HT-29 (cell line): Measurements from ENCODE around the gene ATXN2L. TPM values are rescaled to one million over a fixed set of nuclear protein-coding genes. Genes with fewer than 3 reads are reported as not detected.
"Not testable (repeated sequence)": the region's sequence is repeated elsewhere in the genome, so short reads cannot be mapped to it uniquely, and the experiment has no call there.

Experiments used
- DNase-seq: peaks from one replicate; pipeline ENCODE4 v3.0.0-alpha.2; 2015; ENCODE audit warnings: low spot score
- total RNA-seq: library from RNA; depleted of rRNA; stranded (reverse); fragments of >200 nt; shearing (Covaris generic); gene quantifications from 2 replicates; pipeline ENCODE4 v1.2.3, GENCODE V29; 2014; rRNA removed

The ATXN2L gene, protein sequence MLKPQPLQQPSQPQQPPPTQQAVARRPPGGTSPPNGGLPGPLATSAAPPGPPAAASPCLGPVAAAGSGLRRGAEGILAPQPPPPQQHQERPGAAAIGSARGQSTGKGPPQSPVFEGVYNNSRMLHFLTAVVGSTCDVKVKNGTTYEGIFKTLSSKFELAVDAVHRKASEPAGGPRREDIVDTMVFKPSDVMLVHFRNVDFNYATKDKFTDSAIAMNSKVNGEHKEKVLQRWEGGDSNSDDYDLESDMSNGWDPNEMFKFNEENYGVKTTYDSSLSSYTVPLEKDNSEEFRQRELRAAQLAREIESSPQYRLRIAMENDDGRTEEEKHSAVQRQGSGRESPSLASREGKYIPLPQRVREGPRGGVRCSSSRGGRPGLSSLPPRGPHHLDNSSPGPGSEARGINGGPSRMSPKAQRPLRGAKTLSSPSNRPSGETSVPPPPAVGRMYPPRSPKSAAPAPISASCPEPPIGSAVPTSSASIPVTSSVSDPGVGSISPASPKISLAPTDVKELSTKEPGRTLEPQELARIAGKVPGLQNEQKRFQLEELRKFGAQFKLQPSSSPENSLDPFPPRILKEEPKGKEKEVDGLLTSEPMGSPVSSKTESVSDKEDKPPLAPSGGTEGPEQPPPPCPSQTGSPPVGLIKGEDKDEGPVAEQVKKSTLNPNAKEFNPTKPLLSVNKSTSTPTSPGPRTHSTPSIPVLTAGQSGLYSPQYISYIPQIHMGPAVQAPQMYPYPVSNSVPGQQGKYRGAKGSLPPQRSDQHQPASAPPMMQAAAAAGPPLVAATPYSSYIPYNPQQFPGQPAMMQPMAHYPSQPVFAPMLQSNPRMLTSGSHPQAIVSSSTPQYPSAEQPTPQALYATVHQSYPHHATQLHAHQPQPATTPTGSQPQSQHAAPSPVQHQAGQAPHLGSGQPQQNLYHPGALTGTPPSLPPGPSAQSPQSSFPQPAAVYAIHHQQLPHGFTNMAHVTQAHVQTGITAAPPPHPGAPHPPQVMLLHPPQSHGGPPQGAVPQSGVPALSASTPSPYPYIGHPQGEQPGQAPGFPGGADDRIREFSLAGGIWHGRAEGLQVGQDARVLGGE
- total RNA-seq, result 74.1 and 86.9 TPM in 2 replicates

DNA sequence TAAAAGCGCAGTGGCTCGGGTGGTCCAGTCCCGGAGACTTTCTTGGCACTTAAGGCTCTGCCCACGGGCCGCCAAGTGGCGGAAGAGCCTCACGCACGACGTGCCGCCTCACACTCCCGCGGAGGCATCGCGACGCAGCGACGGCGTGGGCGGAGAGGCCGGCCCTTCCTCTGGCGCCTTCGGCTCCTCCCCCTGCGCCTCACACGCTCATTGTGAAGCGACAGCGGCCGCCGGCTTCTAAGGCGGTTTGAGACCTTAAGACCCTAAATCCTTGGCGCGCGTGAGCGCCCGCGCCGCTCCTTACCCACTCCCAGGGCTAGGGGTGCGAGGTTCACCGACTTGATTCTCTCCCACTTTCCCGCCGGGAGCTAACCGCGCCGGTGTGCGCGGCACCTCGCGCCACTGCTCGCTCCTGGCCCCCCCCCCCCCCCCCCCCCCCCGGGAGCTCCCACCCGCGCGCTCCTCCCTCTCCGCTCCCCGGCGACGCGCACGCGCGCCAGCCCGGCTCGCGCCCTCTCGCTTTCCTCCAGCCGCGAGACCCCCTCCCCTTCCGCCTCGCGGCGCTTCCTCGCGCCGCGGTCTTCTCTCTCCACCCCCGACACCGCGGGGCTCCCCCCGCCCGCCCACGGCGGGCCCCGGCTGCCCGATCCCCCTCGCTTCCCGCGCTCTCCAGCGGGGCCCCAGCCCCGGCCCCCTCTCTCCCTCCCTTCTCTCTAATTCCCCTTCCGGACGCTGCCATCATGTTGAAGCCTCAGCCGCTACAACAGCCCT lies at the start of gene ATXN2L:
Gene ATXN2L (plus strand): TSS at position 480 of the 771 bp plus-strand sequence. CDS start 261 bp downstream, at position 741.
- peak; percentile 96 for DNase-seq

DNA sequence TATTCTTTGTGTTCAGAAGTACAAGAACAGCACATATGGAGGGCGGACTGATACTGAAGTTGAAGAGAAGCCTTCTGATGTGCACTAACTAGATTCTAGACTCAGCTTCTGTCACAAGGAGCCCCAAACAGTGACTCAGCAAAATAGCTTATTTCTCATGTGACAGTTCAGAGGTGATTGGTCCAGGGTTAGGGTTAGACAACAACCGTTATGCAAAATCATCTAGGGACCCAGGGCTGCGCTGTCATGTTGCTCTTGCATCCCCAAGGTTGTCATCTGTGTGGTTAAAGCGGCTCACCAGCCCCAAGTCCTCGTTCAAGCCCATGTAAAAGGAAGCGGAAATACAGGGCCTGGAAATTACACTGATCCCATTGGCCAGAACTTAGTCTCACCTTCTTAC lies 41.1 kb upstream of the ATXN2L start:
- not testable (repeated sequence) for DNase-seq

DNA sequence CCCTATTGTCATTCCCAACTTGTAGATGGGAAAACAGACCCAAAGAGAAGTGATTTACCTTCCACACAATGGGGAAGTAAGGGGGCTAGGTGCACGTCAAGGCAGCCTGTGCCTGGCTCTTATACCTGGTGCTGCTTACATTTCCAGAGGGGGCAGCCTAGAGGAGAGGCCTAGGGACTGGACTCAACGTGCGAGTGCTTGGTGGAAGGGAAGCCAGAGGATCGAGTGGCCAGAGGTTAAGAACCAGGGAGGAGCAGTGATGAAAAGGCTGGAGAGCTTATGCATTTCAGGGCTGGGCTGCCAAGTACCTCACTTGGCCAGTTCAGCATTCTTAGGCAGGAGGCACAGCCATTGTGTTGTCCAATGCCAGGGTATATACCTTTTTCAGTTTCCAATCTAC lies 40.4 kb upstream of the ATXN2L start:
- not testable (repeated sequence) for DNase-seq

DNA sequence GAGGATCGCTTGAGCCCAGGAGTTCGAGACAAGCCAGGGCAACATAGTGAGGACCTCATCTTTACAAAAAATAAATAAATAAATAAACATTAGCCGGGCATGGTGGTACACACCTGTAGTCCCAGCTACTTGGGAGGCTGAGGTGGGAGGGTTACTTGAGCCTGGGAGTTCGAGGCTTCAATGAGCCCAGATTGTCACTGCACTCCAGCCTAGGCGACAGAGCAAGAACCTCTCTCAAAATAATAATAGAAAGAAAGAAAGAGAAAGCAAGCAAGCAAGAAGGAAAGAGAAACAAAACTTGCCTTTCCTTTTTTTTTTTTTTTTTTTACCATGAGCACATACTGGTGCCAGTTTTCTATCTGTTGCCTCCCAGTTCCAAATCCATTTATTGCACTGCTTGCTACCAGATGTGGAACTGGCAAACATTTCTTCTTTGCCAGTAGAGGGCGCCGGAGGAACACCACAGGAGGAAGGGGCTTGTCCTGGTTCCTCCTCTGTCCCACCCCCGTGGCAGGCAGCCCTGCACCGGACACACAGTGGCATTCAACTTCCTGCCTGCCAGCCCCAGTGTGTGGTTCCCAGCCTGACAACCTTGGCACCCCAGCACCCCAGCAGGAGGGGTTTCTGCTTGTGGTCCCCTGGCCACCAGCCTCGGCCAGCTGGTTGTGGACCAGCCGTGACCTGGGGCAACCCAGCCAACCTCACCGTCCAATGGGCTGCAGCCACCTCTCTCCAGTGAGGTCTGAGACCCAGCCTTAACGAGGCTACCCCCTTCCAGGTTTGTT lies 20.4 kb upstream of the ATXN2L start:
- peak; percentile 33 for DNase-seq

DNA sequence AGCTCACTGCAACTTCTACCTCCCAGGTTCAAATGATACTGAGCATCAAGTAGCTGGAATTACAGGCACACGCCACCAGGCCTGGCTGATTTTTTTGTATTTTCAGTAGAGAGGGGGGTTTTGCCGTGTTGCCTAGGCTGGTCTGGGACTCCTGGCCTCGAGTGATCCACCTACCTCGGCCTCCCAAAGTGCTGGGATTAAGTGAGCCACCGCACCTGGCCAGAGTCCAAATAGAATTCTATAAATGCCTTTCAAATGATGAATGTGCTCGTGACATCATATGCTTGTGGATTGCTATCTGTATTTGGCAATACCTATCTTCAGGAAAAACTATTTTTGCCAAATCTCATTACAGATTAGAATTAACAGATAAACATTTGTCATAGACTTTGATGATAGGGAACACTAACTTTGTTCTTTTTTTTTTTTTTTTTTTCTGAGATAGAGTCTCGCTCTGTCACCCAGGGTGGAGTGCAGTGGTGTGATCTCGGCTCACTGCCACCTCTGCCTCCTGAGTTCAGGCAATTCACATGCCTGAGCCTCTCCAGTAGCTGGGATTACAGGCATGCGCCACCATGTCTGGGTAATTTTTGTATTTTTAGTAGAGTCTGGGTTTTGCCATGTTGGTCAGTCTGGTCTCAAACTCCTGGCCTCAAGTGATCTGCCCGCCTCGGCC lies 15.2 kb upstream of the ATXN2L start:
- not testable (repeated sequence) for DNase-seq

DNA sequence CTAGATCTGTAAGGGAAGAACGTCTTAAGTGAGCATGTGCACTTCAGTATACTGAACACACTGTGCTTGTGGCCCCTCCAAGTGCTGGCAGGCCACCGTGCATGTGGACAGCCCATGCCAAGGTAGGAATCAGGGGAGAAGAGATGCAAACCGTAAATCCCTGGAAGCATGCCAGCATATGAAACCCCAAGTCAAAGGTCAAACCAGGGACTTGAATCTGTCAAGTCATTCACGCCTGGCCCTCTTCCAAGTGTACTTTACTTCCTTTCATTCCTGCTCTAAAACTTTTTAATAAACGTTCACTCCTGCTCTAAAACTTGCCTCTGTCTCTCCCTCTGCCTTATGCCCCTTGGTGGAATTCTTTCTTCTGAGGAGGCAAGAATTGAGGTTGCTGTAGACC lies 2.8 kb upstream of the ATXN2L start:
- DNase-seq, result peak; percentile 48

DNA sequence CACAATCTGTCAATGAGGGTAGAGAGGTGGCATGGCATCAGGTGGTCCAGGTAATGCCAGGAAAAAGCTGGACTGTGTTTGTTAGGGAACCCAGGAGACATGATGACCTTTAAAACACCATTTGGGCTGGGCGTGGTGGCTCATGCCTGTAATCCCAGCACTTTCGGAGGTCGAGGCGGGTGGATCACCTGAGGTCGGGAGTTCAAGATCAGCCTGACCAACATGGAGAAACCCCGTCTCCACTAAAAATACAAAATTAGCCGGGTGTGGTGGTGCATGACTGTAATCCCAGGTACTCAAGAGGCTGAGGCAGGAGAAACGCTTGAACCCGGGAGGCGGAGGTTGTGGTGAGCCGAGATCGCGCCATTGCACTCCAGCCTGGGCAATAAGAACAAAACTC lies 2.3 kb upstream of the ATXN2L start:
- DNase-seq, result not testable (repeated sequence)

DNA sequence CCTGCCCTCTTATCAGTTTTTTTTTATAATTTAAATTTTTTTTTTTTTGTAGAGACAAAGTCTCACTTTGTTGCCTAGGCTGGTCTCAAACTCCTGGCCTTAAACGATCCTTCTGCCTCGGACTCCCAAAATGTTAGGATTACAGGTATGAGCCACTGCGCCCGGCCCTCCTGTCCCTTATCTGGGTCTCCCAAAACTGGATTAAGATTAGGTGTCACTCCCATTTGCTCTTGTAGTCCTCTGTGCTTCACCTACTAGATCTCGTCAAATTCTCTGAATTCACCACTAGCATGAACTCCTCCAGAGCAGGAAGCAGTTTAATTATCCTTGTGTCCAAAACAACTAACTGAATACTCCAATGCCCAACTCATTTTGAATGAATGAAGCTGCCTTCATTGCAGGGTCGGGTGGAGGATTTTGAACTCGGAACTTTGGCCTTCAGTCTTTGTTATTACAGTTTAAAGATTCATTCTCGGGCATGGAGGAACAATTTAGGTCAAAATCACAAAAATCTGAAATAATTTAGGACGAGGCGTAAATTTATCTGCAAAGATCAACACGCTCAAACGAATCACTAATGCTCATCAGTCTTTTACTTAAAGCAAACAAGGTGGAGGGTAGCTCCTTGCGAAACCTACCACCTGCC lies 802 bp upstream of the ATXN2L start:
- peak; percentile 23 for DNase-seq

DNA sequence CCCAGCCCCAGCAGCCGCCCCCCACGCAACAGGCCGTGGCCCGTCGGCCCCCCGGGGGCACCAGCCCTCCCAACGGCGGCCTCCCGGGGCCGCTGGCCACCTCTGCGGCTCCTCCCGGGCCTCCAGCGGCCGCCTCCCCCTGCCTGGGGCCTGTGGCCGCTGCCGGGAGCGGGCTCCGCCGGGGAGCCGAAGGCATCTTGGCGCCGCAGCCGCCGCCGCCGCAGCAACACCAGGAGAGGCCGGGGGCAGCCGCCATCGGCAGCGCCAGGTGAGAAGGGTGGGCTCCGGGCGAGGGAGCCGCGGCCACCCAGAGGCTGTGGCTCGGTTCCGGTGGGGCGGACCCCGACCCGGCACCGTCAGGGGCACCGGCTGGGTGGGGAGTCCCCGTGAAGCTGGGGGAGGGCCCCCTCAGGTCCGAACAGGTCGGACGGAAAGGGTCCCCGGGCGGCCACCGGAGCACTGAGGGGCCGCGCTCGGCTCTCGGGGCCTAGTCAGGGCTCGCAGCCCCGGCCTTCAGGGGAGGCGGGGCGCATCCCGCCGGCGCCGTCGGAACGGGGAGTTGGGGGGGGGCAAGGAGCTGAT lies 583 bp downstream of the ATXN2L start:
- DNase-seq, result no peak

DNA sequence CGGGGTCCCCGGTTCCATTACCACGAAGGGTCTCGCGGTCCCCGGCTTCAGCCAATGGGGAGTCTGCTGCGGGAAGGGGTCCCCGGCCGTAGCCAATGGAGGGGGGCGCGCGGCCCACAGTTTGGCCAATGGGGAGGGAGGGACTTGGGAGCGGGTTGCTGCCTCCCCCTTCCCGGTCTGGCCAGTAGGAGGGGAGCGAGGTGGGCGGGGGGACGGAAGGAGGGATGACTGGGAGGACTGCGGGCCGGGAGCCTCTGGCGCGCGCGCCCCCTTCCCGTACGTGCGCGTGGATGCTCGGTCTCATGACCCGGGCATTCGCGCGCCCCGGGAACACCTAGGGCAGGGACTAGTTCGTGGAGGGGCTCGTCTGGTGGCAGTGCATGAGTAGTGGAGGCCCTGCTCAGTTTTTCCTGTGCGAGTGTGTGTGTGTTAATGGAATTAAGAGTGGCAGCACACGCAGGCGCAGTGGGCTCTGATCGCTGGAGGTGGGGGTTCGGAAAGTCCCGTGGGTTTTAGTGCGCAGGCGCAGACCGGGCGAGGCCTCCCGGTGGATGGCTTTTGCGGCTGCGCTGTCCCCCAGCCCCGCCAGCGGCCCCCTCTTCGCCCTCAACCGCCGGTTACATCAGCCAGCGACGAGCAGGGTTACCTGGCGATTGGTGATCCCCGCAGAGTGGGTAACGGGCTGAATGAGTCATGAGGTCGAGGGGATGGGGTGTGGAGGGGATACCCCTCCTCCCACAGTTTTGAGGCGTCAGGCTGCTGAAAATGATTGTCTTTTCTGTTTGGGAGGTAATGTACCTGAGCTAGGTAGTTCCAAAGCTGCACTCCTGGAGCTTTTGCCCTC lies 1.3 kb downstream of the ATXN2L start:
- peak; percentile 93 for DNase-seq

DNA sequence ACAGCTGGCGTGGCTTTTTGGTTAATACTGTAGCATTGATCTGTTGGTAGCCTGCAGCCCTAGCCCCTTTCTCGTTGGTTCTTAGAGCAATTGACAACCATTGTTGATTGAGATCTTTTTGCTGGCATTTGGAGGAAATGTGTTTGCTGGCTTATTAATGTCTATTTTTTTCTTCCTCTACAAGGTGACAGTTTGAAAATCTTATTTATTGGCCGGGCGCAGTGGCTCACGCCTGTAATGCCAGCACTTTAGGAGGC lies 1.8 kb downstream of the ATXN2L start:
- DNase-seq, result no peak

DNA sequence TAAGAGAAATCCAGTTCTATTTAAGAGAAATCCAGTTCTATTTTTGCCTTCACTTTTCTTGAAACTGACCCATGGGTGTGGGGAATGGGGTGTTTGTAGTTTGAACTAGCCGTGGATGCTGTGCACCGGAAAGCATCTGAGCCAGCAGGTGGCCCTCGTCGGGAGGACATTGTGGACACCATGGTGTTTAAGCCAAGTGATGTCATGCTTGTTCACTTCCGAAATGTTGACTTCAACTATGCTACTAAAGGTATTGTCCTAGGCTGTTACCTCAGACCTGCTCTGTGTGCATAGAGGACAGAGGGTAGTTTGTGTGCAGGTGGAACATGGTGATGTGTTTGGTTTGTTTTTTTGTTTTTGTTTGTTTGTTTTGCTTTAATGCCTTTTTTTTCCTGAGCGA lies 3.3 kb downstream of the ATXN2L start:
- DNase-seq, result no peak

DNA sequence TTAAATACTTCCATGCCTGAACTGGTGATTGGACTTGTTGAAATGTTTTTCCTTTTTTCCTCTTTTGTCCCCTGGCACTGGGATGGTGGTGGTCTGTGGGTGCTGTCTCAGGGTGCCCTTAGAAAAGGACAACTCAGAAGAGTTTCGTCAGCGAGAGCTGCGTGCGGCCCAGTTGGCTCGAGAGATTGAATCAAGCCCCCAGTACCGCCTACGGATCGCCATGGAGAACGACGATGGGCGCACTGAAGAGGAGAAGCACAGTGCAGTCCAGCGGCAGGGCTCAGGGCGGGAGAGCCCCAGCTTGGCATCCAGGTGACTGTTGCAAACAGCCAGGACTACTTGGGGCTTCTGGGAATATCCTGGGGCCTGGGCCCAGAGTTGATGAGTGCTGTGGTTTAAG lies 6.9 kb downstream of the ATXN2L start:
- DNase-seq, result no peak

DNA sequence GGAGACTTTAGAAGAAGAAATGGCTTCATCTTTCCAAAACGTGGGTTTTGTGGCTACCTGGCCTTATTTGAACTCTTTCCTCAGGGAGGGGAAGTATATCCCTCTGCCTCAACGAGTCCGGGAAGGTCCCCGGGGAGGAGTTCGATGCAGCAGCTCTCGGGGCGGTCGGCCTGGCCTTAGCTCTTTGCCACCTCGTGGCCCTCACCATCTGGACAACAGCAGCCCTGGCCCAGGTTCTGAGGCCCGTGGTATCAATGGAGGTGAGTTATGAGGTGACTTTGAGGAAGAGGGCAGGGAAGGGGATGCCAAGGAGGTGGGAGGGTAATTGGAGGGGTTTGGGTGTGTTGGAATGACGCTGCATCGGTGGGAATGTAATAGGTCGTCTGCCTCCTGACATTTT lies 7.7 kb downstream of the ATXN2L start:
- no peak for DNase-seq

DNA sequence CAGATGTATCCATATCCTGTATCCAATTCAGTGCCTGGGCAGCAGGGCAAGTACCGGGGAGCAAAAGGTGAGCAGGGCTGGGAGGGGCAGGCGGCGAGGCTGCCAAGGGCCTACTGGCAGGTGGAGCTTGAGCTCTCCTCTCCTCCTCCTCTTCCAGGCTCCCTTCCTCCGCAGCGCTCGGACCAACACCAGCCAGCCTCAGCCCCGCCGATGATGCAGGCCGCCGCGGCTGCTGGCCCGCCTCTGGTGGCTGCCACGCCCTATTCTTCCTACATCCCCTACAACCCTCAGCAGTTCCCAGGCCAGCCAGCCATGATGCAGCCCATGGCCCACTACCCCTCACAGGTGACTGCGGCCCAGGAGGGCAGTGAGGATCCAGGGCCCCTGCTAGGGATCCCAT lies 11.6 kb downstream of the ATXN2L start:
- no peak for DNase-seq

DNA sequence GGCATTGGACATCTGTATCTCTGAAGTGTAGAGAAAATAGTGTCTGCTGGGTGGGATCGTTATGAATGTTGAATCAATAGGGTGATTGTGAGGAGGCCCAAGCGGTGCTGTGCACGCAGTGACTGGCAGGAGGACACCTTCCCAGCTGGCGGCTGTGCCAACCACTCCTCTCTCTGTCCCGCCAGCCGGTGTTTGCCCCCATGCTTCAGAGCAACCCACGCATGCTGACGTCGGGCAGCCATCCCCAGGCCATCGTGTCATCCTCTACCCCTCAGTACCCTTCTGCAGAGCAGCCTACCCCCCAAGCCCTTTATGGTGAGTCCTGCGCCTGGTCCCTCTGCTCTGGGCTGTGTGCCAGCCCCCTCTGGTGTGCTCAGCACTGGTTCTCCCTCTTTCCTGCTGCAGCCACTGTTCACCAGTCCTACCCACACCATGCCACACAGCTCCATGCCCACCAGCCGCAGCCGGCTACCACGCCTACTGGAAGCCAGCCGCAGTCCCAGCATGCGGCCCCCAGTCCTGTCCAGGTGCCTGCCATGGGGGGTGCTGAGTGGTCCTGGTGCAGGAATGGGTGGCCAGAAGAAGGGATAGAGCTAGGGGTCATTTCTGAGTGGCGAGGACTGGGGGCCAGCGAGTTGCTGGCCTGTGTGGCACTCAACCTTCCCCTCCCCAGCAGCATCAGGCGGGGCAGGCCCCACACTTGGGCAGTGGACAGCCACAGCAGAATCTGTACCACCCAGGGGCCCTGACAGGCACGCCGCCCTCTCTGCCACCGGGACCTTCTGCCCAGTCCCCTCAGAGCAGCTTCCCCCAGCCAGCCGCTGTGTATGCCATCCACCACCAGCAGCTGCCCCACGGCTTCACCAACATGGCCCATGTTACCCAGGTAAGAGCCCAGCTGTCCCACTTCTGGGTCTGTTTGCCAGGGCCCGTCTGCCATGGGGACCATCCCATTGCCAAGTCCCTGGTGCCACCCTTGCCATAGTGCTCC lies 12.4 kb downstream of the ATXN2L start:
- DNase-seq, result no peak
